Stimulated activated CD8-positive, alpha-beta memory T cell treated with anti-CD3 and anti-CD28 coated beads, Interleukin-15, amount 100 ng/mL, for 48 hours (primary cell): Measurements from ENCODE around the gene BEST2.

Experiments used
- DNase-seq, 2 donors: peaks; one replicate each; pipeline ENCODE4 v3.0.0-alpha.2; 2020; ENCODE audit warnings: low read depth in 2 of 2

BEST2 gene

DNA sequence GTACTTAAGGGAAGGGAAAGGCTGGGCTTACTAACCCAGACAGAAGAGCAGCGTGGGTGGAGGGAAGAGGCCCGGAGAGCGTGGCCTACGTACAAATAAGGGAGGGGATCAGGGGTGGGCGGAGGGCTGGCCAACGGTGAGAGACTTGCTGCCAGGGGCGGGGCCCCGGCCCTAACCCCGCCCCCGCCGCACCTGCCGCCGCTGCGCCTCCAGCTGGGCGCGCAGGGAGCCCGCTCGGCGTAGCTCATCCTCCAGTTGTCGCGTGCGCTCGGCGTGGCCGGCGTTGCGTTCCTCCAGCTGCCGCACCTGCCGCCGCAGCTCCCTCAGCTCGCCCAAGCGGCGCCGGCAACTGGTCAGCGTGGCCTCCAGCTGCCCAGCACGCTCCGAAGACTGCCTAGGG, 18.1 kb downstream of the BEST2 start:
- DNase-seq, result no peak

DNA sequence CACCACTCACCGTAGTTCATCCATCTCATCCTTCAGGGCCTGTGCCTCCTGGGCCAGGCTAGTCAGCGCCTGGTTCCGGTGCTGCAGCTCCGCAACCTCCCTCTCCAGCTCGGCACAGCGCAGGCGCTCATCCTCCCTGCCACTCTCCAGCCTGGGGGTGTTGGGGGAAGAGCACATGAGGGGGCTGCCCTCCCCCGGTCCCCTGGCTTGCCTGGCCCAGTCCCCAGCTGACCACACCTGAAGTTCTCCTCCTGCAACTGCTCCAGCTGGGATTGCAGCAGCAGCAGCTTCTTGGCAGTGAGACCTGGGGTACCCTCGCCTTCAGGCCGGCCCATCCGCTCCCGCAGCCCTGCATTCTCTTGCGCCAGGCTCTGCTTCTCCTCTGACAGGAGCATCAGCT, 19.3 kb downstream of the BEST2 start:
- no peak for DNase-seq

DNA sequence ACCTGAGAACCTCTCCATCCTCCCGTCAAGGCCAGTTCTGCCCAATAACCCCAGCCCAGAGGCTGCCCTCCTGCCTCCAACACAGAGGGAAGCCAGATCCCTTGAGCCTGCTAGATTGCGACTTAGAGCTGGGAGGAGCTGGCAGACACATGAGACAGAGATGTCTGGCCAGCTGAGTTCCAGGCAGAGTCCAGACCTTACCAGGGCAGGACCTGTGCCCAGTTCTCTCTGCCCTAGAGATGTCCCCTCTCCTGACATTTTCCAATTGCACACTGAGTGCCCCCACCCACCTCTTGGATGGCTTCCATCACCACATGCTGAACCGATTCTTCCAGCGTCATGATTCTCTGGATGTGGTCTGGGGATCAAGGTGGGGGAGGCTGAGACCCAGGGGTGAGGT, 20.7 kb downstream of the BEST2 start:
- DNase-seq, result no peak

DNA sequence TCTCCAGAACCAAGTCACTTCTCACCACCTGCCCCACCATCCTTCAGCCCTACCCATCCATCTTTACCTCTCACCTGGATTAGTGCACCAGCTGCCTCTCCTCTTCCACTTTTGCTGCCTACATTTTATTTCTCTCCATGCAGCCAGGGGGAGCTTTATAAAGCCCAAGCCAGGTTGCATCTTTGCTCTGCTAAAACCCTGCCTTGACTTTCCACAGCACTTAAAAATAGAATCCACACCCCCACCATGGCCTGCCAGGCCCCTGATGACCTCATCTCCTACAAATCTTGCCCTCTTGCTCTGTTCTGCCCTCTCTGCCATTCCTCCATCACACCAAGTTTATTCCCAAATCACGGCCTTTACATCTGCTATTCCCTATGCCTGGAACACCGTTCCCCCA, 22.0 kb downstream of the BEST2 start:
- no peak for DNase-seq

DNA sequence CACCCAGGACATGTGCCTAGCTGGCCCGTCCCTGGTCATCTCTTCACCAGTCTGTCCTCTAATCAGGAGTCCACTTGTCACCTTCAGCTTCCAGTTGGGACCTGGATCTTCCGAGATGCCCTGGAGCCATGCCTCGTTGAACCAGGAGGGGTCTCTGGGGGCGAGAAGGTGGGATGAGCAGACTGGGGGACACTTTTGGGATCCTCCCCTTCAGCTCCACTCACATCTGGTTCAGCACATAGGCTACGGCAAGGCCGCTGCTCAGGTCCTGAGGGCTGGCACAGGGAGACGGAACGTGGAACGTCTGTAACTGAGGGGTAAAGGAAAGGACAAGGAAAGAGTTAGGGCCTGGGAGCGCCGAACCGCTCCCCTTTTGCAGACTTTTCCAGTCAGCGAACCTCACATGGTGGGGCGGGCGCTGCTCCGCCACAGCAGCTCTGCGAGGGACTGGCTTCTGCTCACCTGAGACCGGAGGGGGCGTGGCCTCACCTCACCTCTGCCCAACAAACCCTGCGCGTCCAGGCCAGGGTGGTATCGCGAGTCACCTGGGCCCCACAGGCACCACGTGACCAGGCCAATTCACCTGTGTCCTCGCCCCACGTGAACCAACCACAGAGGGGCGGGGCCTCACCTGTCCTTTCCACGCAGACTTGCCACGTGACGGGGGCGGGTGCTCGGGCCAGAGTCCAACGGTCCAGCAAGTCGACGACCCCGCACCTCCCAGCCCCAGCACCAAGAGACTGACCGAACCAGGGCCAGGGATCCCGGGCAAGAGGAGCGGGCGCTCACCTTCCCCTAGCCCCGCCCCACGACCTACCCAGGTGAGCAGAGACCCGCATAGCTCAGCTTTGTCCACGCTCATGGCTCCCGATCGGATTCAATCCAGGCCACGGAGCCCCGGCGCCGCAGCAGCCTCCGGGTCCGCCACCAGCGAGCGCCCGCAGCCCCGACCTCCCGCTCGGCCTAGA, 23.3 kb downstream of the BEST2 start, which contains the start of gene HOOK2:
HOOK2 (minus strand) TSS at position 965 of the 968 bp plus-strand sequence; CDS start at position 862, 103 bp downstream.
- DNase-seq, result no peak

DNA sequence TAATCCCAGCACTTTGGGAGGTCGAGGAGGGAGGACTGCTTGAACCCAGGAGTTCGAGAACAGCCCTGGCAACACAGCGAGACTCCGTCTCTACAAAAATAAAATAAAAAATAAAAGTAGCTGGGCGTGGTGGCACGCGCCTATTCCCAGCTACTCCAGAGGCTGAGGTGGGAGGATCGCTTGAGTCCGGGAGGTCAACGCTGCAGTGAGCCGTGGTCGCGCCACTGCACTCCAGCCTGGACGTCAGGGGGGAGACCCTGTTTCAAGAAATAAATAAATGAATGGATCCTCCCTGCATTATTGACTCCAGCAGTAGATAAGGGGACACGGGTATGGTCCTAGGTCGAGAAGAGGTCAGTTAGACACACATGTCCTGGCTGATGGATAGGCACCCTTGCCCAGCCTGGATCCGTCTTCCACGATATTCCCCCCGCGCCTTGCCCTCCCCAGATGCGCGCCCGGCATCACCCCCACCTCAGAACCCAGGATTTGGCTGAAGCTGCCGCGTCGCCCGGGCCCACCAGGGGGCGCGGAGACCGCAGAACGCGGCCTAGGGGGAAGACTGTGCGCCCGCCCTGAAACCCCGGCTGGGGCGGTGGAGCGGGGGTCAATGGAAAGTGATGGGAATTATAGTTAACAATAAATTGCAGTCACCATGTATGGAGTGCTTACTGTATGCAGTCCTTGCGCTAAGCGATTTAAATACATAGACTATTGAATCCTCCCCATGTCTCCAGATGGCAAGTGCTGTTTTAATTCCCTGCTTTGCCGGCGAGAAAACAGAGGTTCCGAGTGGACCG, 25.8 kb downstream of the BEST2 start:
- DNase-seq, result peak; percentile 74 to 80

DNA sequence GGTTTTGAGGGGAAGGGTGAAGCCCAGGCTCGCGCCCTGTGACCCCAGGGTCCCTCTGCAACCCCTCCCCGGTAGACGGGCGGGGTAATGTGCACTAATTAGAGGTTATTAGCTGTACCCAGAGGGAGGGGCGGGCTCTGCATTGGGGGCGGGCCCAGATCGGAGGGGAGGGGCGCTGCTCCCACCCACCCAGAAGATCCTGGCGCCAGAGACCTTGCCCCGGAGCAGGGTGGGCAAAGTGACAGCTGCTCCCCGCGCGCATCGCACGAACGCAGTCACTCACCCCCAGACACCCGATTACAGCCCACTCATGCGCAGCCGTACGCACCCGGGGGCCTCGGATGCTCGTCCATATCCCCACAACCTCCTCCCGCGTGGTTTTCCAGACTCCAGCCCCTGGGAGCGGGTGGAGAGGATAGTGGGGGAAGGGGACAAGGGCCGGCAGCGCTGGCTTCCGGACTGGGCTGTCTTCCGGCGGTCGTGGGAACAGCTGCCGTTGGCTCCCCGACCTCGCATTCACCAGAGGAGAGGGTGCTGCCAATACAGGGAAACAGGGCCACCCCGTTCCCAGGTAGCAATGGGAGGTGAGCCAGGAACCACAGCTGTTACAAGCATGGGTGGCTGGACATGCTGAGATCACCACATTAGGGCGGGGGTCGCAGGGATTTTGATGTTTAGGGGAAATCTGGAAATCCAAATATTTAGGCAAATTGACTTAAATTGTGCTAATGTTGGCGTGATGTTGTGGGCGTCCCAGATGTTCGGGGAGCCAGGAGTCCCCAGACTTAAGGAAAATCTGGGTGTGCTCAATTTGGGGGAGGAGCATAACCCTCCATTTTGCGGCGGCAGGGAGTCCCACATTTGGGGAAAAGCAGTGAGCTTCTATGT, 26.7 kb downstream of the BEST2 start:
- no peak for DNase-seq

DNA sequence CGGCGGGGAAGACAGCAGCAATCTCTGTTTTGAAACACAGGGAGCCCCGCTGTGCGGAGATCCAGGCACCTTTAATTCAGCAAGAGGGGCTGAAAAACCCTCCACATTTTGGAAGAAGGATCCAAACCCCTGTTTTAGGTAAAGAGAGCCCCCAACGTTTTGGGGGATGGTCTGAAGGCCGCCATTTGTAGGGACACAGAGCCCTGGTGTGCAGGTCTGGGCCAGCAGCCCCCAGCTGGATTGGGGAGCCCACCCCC, 27.2 kb downstream of the BEST2 start:
- no peak for DNase-seq

DNA sequence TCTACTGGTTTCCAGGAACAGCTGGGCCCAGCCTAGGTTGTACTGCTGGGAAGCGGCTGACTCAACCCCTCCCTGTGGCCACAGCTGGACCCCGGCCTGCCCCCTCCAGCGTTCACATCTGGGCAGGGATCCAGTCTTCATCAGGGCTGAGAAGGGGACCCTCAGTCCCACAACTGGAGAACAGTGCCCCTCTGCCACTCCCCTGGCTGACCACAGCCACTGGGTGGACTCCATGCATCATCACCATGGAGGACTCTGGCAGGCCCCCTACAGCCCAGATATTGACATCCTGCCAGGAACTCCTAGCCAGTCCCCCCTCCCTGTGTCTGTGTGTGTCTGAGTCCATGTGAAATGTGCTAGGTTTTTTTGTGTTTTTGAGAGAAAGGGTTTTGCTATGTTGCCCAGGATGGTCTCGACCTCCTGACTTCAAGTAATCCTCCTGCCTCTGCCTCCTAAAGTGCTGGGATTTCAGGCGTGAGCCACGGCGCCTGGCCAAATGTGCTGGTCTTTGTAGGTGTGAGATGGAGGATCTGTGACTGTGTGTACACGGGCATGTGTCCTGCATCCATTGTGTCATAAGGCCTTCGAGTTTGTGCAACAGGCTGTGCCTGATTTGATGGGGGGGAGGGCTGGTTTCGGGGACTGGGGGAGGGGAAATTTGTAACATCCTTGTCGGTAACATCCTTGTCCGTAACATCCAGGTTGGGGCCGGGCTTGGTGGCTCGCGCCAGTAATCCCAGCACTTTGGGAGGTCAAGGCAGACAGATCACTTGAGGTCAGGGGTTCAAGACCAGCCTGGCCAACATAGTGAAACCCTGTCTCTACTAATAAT, 27.8 kb downstream of the BEST2 start:
- no peak for DNase-seq

DNA sequence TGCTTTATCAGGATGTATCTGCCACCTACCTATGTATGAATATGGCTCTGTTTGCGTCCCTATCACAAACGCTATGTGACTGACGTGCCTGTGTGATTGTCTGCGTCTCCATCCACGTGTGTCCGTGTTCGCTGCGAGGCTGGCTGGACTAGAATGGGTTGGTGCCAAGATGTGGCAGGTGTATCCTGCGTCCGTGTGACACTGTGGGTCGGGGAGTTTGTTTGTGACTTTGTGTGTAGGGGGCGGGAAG, 30.5 kb downstream of the BEST2 start:
- no peak for DNase-seq

DNA sequence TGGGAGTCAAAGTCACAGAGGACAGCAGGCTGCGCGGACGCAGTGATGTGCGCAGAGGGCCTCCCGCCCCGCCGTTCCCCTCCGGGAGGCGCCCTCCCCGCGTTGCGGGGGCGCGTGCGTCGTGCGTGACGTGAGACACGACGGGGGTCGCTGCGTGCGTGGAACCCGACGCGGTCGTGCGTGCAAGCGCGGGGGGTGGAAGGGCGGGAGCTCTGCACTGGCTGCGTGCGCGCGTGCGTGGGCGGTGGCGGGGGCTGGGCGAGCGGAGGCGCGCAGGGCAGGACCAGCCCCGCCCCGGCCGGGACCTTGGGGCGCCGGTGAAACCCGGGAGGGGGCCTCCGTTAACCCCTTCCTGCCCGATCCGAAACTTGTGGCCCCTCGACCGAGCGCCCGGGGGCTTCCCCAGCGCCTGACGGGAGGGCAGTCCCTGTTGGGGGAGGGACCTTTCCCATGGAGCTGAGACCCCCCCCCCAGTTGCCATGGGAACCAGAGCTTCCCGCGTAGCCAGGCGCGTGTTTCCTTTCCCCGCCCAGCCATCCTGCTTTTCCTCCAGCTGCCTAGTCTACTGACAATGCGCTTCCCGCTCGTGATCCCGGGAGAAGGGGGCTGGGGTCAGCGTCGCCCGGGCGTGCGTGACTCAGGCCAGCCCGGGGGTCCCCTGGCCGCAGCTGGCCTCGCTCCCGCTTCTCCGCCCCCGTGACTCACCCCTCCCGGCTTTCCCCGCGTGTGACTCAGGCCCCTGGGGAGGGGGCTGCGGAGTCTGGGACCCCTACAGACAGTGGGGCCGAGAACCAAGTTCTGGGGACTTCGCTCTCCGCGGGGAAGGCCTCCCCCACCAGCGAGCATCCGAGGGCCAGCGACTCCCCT, 31.1 kb downstream of the BEST2 start:
- DNase-seq, result peak; percentile 87

DNA sequence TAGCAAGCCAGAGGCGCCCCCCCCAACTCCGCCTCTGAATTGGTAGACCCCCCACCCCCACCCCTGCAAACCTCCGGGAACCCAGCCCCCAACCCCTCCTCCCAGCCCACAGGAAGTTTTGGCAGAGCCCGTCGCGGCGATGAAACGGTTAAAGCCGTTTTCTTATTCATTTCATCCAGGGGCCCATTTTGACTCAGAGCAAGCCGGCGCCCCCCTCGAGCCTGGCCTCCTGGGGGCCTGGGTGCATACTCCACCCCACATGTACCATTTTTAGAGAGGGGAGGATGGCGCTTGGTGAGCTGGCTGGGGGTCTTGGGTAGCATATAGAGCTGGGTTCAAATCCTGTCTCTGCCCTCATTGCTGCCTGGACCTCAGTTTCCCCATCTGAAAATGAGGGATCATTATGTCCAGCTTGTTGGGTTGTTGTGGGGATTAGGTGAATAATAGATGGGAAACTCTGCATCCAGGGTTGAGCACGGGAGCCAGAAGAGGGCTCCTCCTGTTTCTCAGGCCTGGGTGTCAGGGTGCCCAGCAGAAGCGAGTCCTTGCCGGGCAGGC, 31.8 kb downstream of the BEST2 start:
- peak; percentile 74 to 77 for DNase-seq

DNA sequence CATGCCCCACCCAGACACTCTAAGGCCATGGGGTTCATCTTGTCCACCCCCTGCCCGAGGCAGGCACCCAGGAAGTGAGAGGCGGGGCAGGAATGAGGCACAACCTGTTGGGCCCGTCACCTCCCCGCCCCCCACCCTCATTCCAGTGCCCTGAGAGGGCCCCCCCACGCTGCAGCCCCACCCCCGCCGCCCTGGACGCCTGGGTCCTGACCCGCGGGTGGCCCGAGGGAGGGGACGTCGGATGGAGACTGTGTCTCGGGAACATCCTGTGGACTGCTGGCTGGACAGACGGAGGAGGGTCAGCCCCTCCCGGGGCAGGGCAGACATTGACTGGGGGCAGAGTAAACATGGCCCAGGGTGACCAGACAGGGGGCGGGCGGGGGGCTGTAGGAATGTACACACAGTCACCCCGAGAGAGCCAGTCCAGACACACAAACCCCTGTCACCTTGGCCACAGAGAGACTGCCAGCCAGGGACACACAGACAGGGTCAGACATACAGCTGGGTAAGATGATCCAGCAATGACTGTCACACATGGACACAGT, 32.3 kb downstream of the BEST2 start:
- DNase-seq, result no peak

DNA sequence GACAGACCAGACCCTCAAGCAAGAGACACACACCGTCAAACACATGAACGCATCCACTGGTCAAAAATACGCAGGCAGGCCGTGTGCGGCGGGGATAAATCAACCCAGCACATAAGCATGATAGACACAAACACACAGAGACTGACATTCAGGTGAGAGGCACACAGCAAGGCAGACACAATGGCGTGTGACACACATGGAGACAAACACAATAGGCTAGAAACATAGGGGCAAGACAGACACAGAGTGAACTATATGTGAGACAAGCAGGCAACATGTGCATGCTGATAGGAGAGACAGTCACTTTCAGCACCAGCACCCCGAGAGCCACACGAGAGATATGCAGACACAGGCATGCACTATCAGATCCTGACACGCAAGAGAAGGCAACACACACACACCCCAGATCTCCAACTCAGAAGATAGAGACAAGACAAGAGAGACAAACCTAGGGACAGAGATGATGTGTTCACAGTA, 32.8 kb downstream of the BEST2 start:
- DNase-seq, result no peak

DNA sequence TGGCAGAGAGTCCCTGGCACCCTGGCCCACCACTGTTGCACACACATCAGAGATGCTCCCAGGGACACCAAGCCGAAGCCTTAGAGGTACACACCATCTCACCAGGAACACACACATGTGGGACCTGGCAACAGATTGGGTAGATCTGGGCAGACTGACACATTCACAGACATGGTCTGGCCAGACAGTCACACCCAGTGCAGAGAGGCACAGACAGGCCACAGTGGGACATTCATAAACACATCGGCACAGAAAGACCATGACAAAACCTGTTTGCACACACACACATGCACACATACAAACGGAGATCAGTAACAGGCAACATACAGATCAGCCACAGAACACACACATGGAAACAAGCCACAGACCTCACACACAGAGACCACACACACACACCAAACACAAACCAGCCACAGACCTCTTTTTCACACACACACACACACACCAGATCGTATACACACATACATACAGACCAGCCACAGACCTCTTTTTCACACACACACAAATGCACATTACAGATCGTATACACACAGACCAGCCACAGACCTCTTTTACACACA, 33.4 kb downstream of the BEST2 start:
- DNase-seq, result no peak

DNA sequence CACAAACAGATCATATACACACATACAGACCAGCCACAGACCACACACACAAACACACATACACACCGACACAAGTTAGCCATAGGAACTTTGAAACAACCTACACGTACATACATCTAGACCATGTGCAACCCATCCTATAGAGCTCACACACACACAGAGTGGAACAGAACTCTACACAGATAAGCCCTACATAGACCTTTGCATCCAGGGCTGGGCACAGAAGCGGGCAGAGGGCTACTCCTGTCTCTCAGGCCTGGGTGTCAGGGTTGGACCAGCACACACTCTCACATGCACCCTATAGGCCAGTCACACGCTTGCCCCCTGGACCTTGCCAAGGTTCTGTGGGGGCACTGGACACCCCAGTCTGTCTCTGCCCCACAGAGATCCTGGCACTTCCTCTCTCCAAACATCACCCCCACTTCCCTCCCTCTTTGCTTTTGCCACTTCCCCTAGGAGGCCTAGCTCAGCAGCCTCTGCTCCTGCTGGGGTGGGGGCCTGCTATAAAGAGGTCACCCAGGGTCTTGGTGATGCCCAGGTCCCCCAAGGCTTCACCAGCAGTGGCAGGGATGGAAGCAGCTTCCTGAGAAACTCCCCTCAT, 33.9 kb downstream of the BEST2 start:
- no peak for DNase-seq

DNA sequence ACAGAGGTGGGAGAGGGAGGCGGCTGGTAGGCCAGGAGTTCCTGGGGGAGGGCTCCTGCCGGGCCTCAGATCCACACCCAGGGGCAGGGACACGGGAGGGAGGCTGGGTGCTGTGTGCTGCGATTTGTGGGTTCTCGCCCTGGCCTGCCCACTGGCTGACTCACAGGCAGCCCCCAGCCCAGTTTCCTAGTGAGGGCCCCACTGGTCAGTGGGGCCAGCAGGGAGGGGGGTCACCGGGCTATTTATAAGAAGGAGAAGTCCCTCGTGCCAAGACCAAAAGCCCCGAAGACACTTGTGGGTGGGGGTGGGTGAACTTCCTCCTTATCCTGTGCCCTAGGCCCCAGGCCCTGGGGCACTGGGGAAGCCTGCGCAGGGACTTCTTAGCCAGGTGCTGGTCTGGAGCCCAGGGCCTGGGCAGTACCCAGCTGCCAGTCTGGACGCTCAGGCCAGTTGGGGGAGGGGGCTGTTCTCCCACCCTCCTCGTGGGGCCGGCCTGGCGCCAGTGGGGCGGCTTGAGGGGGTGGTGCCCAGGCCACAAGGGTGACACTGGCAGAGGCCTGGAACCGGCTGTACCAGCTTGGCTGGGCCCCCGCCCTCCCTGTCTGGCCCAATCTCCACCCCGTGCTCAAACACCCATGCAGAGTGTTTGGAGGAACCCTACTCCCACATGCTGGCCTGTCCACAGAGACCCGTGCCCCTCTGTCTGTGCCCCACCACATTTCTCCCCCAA, 34.7 kb downstream of the BEST2 start:
- no peak for DNase-seq

DNA sequence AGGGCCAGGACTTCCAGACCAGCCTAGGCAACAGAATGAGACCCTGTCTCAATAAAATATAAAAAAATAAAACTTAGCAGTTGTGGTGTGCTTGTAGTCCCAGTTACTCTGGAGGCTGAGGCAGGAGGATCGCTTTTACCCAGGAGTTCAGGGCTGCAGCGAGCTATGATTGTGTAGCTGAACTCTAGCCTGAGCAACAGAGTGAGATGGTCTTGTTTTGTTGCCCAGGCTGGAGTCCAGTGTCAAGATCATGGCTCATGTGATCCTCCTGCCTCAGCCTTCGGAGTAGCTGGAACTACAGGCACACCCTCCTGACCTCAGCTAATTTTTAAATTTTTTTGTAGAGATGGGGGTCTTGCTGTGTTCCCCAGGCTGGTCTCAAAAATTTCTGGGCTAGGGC, 35.4 kb downstream of the BEST2 start:
- no peak for DNase-seq
